Measurements from ENCODE around the gene VIPR2. TPM values are rescaled to one million over a fixed set of nuclear protein-coding genes. Genes with fewer than 3 reads are reported as not detected.

VIPR2 gene
- polyA plus RNA-seq, 1 donor from 2014 or later = 0.51 TPM

- H3K27me3 ChIP-seq (ENCODE audit: insufficient read depth, low read depth, low read length) = no peaks in the 10 kb centered on the region
- H3K27ac ChIP-seq (ENCODE audit: low read length) = no peak overlapping the region
- H3K9me2 ChIP-seq (ENCODE audit: insufficient read depth, low read length) = no peaks in the 10 kb centered on the region
- H3K4me3 ChIP-seq (ENCODE audit: low read length) = no peak overlapping the region
- H3F3A ChIP-seq (ENCODE audit: insufficient read depth, low read length, poor library complexity, severe bottlenecking) = no peaks in the 10 kb centered on the region
- H3K36me3 ChIP-seq (ENCODE audit: insufficient read depth, low read length) = no peaks in the 10 kb centered on the region
- no peak overlapping the region for H2AFZ ChIP-seq (ENCODE audit: low read depth, low read length)
- no peaks in the 10 kb centered on the region for H3K79me2 ChIP-seq (replicated peaks; ENCODE audit: insufficient read depth, low read length)
- no peaks in the 10 kb centered on the region for H4K20me1 ChIP-seq (ENCODE audit: insufficient read depth)
- H3K9ac ChIP-seq (ENCODE audit: low read length) = no peak overlapping the region
- no peak overlapping the region for H3K4me2 ChIP-seq (ENCODE audit: low read length)
- no peaks in the 10 kb centered on the region for H3K9me3 ChIP-seq (ENCODE audit: low read length)
- TF ChIP-seq MXI1 (conservative IDR thresholded peaks at IDR 0.05; ENCODE audit: poor library complexity, severe bottlenecking) (no peak), SMC3 (conservative IDR thresholded peaks at IDR 0.05; ENCODE audit: poor library complexity) (no peak), RAD21 (conservative IDR thresholded peaks at IDR 0.05) (no peak), TAF1 (IDR thresholded peaks at IDR 0.05; ENCODE audit: low read depth) (no peak)
Observed at GRCh38 chr7:159070431-159071148, 74.1 kb downstream of the VIPR2 start.

- Histone ChIP-seq H3K36me3 (ENCODE audit: insufficient read depth, low read length) (no peaks in the 10 kb centered on the region), H3K4me2 (ENCODE audit: low read length) (no peak overlapping the region), H3K27ac (ENCODE audit: low read length) (no peak overlapping the region), H3K27me3 (ENCODE audit: insufficient read depth, low read depth, low read length) (no peaks in the 10 kb centered on the region), H4K20me1 (ENCODE audit: insufficient read depth) (no peaks in the 10 kb centered on the region), H3F3A (ENCODE audit: insufficient read depth, low read length, poor library complexity, severe bottlenecking) (no peaks in the 10 kb centered on the region), H3K79me2 (replicated peaks; ENCODE audit: insufficient read depth, low read length) (no peaks in the 10 kb centered on the region), H3K9ac (ENCODE audit: low read length) (no peak overlapping the region), H3K4me3 (ENCODE audit: low read length) (no peak overlapping the region), H3K9me3 (ENCODE audit: low read length) (no peaks in the 10 kb centered on the region), H3K9me2 (ENCODE audit: insufficient read depth, low read length) (no peaks in the 10 kb centered on the region), H2AFZ (ENCODE audit: low read depth, low read length) (no peak overlapping the region)
- TF ChIP-seq EP300 (conservative IDR thresholded peaks at IDR 0.05; ENCODE audit: poor library complexity, severe bottlenecking) (no peak), SMC3 (conservative IDR thresholded peaks at IDR 0.05; ENCODE audit: poor library complexity) (no peak), MXI1 (conservative IDR thresholded peaks at IDR 0.05; ENCODE audit: poor library complexity, severe bottlenecking) (no peak), EZH2 (IDR thresholded peaks at IDR 0.05; ENCODE audit: borderline replicate concordance, insufficient read depth, low read length, poor library complexity, severe bottlenecking) (no peak), POLR2AphosphoS5 (IDR thresholded peaks at IDR 0.05) (no peak), REST (IDR thresholded peaks at IDR 0.05; ENCODE audit: borderline replicate concordance) (no peak), TAF1 (IDR thresholded peaks at IDR 0.05; ENCODE audit: low read depth) (no peak), CTCF (IDR thresholded peaks at IDR 0.05; ENCODE audit: poor library complexity, severe bottlenecking) (no peak), RAD21 (conservative IDR thresholded peaks at IDR 0.05) (no peak)
Observed at GRCh38 chr7:159068893-159069448, 75.7 kb downstream of the VIPR2 start.

All from neural cell (in vitro differentiated cells).